ENCODE results near the gene CHST14. TPM values are rescaled to one million over a fixed set of nuclear protein-coding genes. Genes with fewer than 3 reads are reported as not detected.
"Not testable (repeated sequence)": the region's sequence is repeated elsewhere in the genome, so short reads cannot be mapped to it uniquely, and the experiment has no call there.

CHST14 gene
- total and polyA plus RNA-seq, 4 donors = 9.8 to 20.0 (median 12.0) TPM

GRCh38 chr15:40451527-40452158, 19.1 kb upstream of the CHST14 start:
- Histone ChIP-seq H3K9me3 (ENCODE audit: control insufficient read depth in 4 of 4, insufficient read depth in 3 of 4, low read length in 3 of 4) (no peaks in the 10 kb centered on the region), H3K27me3 (ENCODE audit: control insufficient read depth in 3 of 3, insufficient read depth in 3 of 3, low read length in 2 of 3) (no peaks in the 10 kb centered on the region), H3K9ac (ENCODE audit: insufficient read depth in 1 of 2, low read length in 2 of 2) (no peak overlapping the region), H3K36me3 (ENCODE audit: control insufficient read depth in 4 of 4, insufficient read depth in 4 of 4, low read length in 4 of 4) (peaks cover 0 to 2% (median 0%) of the 10 kb centered on the region in 4 donors), H3K4me3 (no peak overlapping the region), H3K27ac (ENCODE audit: low read depth in 1 of 2, low read length in 1 of 2) (no peak overlapping the region), H3K4me1 (ENCODE audit: control insufficient read depth in 5 of 5, insufficient read depth in 5 of 5, low read length in 5 of 5) (peaks cover 0 to 30% (median 10%) of the 10 kb centered on the region in 5 donors)
- 82 to 84% methylated on average over 3 of the region's 3 CpGs for WGBS, 2 donors
- ATAC-seq (ENCODE audit: insufficient read depth, low FRiP score) = no peak
- no peak for DNase-seq
- TF ChIP-seq, protein P1, sequence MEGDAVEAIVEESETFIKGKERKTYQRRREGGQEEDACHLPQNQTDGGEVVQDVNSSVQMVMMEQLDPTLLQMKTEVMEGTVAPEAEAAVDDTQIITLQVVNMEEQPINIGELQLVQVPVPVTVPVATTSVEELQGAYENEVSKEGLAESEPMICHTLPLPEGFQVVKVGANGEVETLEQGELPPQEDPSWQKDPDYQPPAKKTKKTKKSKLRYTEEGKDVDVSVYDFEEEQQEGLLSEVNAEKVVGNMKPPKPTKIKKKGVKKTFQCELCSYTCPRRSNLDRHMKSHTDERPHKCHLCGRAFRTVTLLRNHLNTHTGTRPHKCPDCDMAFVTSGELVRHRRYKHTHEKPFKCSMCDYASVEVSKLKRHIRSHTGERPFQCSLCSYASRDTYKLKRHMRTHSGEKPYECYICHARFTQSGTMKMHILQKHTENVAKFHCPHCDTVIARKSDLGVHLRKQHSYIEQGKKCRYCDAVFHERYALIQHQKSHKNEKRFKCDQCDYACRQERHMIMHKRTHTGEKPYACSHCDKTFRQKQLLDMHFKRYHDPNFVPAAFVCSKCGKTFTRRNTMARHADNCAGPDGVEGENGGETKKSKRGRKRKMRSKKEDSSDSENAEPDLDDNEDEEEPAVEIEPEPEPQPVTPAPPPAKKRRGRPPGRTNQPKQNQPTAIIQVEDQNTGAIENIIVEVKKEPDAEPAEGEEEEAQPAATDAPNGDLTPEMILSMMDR (IDR thresholded peaks at IDR 0.05; ENCODE audit: control extremely low read depth, extremely low read depth) = no peak

DNA sequence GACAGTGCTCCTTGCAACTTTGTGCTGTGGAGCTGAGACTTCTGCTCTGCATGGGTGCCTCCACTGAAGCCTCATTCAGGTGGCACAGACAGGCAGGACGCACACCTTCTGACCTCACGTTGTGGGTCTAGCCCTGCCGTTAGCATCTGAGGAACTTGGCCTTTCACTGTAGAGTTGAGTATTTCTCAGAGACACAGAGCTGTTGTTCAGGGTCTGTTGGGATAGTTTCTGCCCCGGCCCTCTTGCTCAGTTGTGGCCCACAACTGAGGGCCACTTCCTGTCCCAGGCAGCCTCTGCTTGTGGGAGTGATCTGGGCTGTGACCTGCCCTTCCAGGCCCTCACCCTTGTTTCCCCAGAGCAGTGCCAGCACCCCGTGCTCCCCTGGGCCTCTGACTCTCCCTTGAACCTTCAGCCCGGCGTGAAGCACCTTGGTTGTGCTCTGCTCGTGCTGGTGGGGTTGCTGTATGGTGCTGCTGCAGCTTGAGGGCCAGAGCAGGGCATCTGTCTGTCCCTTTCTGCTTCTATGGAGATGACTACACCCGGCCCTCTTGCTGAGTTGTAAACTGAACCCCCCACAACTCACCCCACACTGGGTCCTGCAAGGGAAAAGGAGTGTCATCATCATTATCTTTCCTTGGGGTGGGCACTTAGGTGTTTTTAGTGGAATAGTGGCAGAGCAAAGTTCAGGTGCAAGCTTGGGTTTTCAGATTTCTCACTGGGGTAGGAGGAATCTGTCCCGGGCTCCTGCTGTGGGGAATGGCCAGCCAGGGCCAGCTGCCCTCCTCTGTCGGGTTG, 18.3 kb upstream of the CHST14 start:
- WGBS, 2 donors = 67 to 73% methylated on average over 10 to 11 of the region's 11 CpGs
- DNase-seq = no peak
- H3K36me3 ChIP-seq (ENCODE audit: control insufficient read depth in 4 of 4, insufficient read depth in 4 of 4, low read length in 4 of 4) = peaks cover 0 to 2% (median 0%) of the 10 kb centered on the region in 4 donors
- H3K4me1 ChIP-seq (ENCODE audit: control insufficient read depth in 5 of 5, insufficient read depth in 5 of 5, low read length in 5 of 5) = peaks cover 0 to 30% (median 10%) of the 10 kb centered on the region in 5 donors
- TF ChIP-seq, protein P1 (IDR thresholded peaks at IDR 0.05; ENCODE audit: control extremely low read depth, extremely low read depth) = no peak
- no peaks in the 10 kb centered on the region for H3K9me3 ChIP-seq (ENCODE audit: control insufficient read depth in 4 of 4, insufficient read depth in 3 of 4, low read length in 3 of 4)
- H3K4me3 ChIP-seq = no peak overlapping the region
- no peak overlapping the region for H3K9ac ChIP-seq (ENCODE audit: insufficient read depth in 1 of 2, low read length in 2 of 2)
- no peak overlapping the region for H3K27ac ChIP-seq (ENCODE audit: low read depth in 1 of 2, low read length in 1 of 2)
- ATAC-seq (ENCODE audit: insufficient read depth, low FRiP score) = no peak
- no peaks in the 10 kb centered on the region for H3K27me3 ChIP-seq (ENCODE audit: control insufficient read depth in 3 of 3, insufficient read depth in 3 of 3, low read length in 2 of 3)

DNA sequence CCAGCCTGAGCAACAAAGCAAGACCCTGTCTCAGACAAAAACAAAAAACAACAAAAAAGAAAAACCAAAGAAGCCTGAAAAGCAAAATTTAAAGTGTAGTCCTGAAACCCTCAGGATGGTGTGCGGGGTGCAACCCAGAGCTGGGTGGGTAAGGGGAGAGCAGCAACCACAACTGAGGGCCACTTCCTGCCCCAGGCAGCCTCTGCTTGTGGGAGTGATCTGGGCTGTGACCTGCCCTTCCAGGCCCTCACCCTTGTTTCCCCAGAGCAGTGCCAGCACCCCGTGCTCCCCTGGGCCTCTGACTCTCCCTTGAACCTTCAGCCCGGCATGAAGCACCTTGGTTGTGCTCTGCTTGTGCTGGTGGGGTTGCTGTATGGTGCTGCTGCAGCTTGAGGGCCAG, 16.8 kb upstream of the CHST14 start:
- H3K4me1 ChIP-seq (ENCODE audit: control insufficient read depth in 5 of 5, insufficient read depth in 5 of 5, low read length in 5 of 5) = peaks cover 0 to 30% (median 10%) of the 10 kb centered on the region in 5 donors
- H3K9me3 ChIP-seq (ENCODE audit: control insufficient read depth in 4 of 4, insufficient read depth in 3 of 4, low read length in 3 of 4); ATAC-seq (ENCODE audit: insufficient read depth, low FRiP score); H3K9ac ChIP-seq (ENCODE audit: insufficient read depth in 1 of 2, low read length in 2 of 2); H3K4me3 ChIP-seq; DNase-seq; H3K27ac ChIP-seq (ENCODE audit: low read depth in 1 of 2, low read length in 1 of 2); H3K36me3 ChIP-seq (ENCODE audit: control insufficient read depth in 4 of 4, insufficient read depth in 4 of 4, low read length in 4 of 4); H3K27me3 ChIP-seq (ENCODE audit: control insufficient read depth in 3 of 3, insufficient read depth in 3 of 3, low read length in 2 of 3): not testable (repeated sequence)
- WGBS, 2 donors = 26 to 58% methylated on average over 3 of the region's 3 CpGs

GRCh38 chr15:40454904-40455391, 15.8 kb upstream of the CHST14 start:
- 66% methylated on average over 9 of the region's 9 CpGs for WGBS, 2 donors
- Histone ChIP-seq H3K4me1 (ENCODE audit: control insufficient read depth in 5 of 5, insufficient read depth in 5 of 5, low read length in 5 of 5) (peaks cover 0 to 30% (median 10%) of the 10 kb centered on the region in 5 donors), H3K27ac (ENCODE audit: low read depth in 1 of 2, low read length in 1 of 2) (no peak overlapping the region), H3K4me3 (no peak overlapping the region), H3K9ac (ENCODE audit: insufficient read depth in 1 of 2, low read length in 2 of 2) (no peak overlapping the region), H3K27me3 (ENCODE audit: control insufficient read depth in 3 of 3, insufficient read depth in 3 of 3, low read length in 2 of 3) (no peaks in the 10 kb centered on the region), H3K9me3 (ENCODE audit: control insufficient read depth in 4 of 4, insufficient read depth in 3 of 4, low read length in 3 of 4) (no peaks in the 10 kb centered on the region), H3K36me3 (ENCODE audit: control insufficient read depth in 4 of 4, insufficient read depth in 4 of 4, low read length in 4 of 4) (peaks cover 0 to 18% (median 2%) of the 10 kb centered on the region in 4 donors)
- ATAC-seq (ENCODE audit: insufficient read depth, low FRiP score) (no peak), DNase-seq (no peak)
- TF ChIP-seq, protein P1 (IDR thresholded peaks at IDR 0.05; ENCODE audit: control extremely low read depth, extremely low read depth) = no peak

Data from lung (tissue), 12 donors.